Endometrial microvascular endothelial cells (primary cell): ENCODE data around the gene CORO6. TPM values are rescaled to one million over a fixed set of nuclear protein-coding genes. Genes with fewer than 3 reads are reported as not detected.

ENCODE experiments used
- in situ Hi-C: cut with HindIII; loops from 2 replicates; pipeline ENCODE4 v1.10.0; 2017; ENCODE audit warnings: low sequenced_read_pairs, low pct_unique_long_range_greater_than_20kb; ENCODE audit errors: inconsistent ontology term
- total RNA-seq: library from RNA; depleted of rRNA; stranded (reverse); fragments of >200 nt; gene quantifications from one replicate; pipeline ENCODE4 v1.2.3, GENCODE V29; 2015; ENCODE audit errors: inconsistent ontology term

The CORO6 gene
- total RNA-seq, 1 donor from 2014 or later: 1.3 TPM

DNA sequence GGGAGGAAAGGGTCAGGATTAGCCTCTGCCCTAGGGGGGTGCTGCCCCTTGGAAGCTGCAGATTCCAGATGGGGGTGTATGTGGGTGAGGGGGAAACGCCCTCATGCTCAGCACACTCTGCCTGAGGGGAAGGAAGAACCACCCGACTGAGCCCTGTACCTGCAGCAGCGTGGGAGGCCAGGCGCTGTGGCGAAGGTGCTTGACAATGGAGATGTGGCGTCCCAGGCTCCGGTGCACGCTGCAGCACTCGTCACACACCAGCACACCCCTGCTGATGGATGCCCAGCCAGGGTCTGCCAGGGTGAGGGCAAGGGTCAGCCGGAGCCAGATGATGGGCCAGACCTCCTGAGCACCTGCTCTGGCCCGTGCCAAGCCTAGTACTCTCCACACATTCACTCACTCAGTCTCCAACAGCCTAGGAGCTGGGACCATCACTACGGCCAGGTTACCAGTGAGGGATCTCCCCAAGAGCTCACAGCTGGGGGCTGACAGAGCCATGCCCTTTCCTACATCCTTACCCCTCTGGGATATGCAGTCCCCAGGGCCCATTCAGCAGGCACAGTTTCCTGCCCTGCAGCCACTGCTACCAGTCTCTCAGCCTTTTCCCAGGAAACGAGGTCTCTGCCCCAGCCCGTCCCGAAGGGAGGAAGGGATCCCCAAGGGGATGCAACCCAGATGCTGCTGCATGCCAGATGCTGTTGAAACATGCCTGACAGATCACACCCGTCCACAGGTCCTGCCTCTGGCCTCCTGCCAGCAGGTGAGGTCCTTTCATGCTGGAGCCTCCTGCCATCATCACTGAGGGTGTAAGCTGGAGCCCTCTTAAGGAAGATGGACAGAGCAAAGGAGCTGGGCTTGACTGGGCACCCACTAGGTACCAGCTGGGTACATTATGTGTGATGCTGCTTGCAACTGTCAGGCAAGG is 39.1 kb downstream of the CORO6 start:
- in situ Hi-C loops: no loop called here

GRCh38 chr17:29582772-29583171 is 39.9 kb downstream of the CORO6 start:
- in situ Hi-C loops: no loop called here

DNA sequence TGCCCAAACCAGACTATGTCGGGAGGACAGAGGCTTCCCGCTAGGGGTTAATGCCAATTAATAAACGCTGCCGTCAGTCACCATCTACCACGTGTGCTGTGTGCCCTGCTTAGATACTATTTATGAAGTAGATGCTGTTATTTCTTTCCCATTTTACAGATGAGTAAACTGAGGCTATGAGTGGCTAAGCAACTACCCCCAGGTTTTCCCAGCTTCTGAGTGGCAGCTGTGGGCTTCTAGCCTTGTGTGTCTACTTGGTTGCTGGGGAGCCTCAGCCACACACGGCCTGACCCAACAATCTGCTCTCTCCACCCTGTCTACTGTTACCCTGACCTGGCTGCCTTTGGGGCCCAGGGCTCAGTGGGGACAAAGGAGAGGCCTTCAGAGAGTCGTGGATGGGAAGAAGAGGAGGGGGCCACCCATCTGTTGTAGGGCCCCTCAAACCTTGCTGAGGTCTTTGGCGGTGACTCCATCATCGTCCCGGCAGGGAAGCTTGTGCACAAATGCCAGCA is 40.4 kb downstream of the CORO6 start:
- in situ Hi-C loops: no loop called here

GRCh38 chr17:29581583-29582253 is 41.0 kb downstream of the CORO6 start:
- in situ Hi-C loops: no loop called here

GRCh38 chr17:29579866-29580771 is 42.6 kb downstream of the CORO6 start:
- in situ Hi-C loops: no loop called here

- in situ Hi-C loops: no loop called here
Measured at GRCh38 chr17:29578626-29579485, 43.9 kb downstream of the CORO6 start.

- in situ Hi-C loops: no loop called here
Measured at GRCh38 chr17:29577385-29578211, 45.1 kb downstream of the CORO6 start.

DNA sequence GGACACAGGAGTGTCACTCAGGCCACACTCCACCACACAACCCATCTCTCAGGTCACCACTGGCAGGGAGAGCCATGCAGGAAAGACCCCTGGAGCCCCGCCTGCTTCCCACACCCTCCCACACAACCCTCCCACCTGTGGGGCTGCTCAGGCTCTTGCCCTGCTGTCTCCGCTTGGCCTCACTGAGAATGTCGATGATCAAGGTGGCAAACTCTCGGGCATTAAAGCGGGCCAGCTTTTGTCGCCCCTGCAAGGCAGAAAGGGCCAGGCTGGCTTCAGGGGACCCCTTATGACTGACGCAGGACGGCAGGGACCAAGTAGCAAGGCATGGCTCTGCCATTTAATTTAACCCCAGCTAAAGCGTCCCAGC is 45.7 kb downstream of the CORO6 start:
- in situ Hi-C loops: no loop called here

DNA sequence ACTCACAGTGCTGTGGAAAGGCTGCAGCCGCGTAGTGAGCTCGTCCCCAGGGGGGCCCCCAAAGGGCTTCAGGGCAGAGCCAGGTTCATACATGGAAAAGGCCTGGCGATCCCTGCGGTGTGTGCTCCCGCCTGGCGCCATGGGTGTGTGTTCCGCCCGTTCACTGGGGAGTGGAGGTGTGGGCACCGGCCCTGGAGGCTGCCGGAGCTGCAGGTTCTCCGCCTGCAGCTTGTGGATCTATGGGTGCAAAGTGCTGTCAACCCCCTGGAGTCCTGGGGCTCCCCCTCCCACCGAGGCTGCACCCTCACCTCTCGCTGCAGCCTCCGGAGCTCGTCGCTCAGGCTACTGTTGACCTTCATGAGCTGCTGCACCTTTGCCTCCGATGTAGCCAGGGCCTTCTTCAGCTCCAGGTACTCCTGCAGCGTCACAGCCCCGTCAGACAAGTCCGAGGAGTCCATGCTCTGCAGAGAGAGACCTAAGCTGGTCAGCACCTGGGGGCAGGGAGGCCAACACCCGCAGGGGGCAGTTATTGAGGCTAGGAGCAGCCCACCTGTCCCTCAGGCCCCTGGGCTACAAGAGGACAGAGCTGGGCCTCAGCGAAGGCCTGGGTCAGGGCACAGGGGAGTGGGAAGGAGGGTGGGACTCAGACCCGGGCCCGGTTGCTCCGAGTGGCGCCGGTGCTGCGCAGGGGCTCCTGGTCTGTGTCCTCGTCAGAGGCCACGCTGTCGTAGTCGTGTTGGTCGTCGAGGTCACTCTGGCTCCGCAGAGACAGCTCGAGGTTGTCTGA is 46.3 kb downstream of the CORO6 start:
- in situ Hi-C loops: no loop called here

DNA sequence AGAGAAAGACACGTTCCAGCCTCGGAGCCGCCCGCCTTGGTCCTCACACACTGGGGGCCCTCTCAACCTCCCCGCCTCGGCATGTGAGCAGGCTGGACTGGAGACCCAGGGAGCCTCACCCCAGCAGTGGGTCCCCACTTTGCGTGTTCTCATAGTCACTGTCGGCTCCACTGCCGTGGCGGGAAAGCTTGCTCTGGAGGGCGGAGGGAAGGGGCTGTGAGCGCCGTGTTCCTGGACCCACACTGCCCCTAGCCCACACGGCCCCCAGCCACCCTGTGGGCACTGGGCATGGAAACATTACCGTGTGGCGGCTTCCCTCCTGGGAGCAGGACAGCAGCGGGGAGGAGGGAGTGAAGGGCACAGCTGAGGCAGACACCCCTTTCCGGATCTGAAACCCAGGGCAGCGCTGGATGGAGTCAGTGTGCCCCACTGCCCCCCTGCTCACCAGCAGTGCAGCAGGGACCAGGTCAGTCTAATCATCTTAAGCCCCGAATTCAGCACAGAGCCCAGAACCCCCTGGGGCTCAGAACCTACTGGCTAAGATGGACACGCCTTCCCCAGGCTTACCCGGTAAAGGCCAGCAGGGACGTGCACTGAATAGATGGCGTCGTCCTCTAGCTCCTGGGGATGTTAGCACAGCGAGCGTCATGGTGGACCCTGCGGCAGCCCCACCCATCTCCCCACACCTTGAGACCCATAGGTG is 47.0 kb downstream of the CORO6 start:
- in situ Hi-C loops: no loop called here

GRCh38 chr17:29574732-29575510 is 47.8 kb downstream of the CORO6 start:
- in situ Hi-C loops: no loop called here

DNA sequence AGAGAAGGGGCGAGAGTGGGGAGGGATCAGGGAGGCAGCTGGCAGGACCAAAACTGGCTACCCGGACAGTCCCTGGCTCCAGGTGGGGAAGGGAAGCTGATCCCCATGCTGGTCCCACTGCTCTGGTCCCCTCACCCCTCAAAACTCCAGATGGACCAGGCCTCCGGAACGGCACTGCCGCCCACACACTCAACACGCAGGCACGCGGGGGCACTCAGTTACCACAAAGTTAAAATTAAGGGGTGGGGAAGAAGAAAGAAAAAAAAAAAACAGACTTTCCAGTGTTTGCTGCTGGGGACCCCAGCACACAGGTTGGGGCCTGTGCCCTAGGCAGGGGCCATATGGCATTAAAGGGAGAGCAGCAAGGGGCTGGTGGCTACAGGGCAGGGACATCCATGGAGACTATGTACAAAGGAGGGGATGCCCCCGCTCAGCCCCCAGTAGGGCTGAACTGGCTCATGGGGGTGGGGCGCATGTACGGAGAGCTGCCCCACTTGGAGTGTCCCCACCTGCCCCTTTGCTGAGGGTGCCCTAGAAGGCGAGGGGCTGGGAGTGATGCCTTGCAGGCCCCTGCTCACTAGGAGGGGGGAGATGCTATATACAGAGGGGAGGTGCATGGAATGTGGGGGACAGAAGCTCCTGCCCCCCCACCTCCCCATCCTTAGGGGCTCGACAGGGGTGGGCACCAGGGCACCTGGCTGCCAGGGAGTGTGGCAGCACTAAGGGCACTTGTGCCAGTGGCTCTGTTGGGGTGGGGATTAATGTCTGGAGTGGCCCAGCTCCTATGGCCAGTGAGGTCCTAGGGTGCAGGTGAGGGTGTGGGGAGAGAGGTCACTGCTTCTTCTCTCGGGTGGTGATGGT is 48.6 kb downstream of the CORO6 start:
- in situ Hi-C loops: no loop called here

DNA sequence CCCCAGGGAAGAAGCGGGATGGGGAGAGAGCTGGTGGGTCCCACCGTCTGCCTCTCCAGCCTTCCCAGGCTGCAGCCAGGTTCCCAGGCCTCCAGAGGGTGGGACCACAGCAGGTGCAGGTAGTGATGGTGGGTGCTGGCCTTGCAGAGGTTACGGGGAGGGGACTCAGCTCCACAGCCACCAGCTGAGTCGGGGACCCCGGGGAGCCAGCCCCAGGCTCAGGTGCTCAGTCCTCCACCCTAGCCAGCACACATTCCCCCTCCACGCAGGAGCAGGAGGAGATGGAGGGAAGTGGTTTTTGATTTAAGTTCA is 49.2 kb downstream of the CORO6 start:
- in situ Hi-C loops: no loop called here

GRCh38 chr17:29572691-29573557 is 49.8 kb downstream of the CORO6 start:
- in situ Hi-C loops: no loop called here
